Endothelial cell of umbilical vein (primary cell): Measurements from ENCODE around the gene CERKL. TPM values are rescaled to one million over a fixed set of nuclear protein-coding genes. Genes with fewer than 3 reads are reported as not detected.
"Not testable (repeated sequence)": the region's sequence is repeated elsewhere in the genome, so short reads cannot be mapped to it uniquely, and the experiment has no call there.

Experiments
- Bru-seq: library from RNA; stranded (reverse); fragments of 400-500 nt; gene quantifications from one replicate; lab custom pipeline; 2021; lab: Mats Ljungman, UMichigan
- BruChase-seq, 2 experiments: library from RNA; stranded (reverse); fragments of 400-500 nt; gene quantifications; one replicate each; lab custom pipeline; 2021; lab: Mats Ljungman, UMichigan
- BruUV-seq: library from RNA; stranded (reverse); fragments of 400-500 nt; replicated peaks from 2 replicates; lab custom pipeline; 2021; lab: Mats Ljungman, UMichigan
- CTCF ChIA-PET: fragments of 300-600, 350-600 bp; sonication (Branson Sonifier 250); formaldehyde crosslinking; loops from one replicate; lab custom pipeline; 2021; ENCODE audit warnings: antibody characterized with exemption, inconsistent platforms; lab: Charles Lee
- POLR2A ChIA-PET: fragments of 300-600, 350-600 bp; sonication (Branson Sonifier 250); formaldehyde crosslinking; loops from one replicate; lab custom pipeline; 2021; ENCODE audit warnings: antibody characterized with exemption, inconsistent platforms; lab: Charles Lee
- DNase-seq: peaks from one replicate; pipeline ENCODE4 v3.0.0-alpha.2; 2011; ENCODE audit warnings: low read depth, low spot score
- FAIRE-seq: peaks from 2 replicates; lab custom pipeline; 2011; peaks lifted over from hg19 to GRCh38; lab: Jason Lieb, UNC
- H2AFZ ChIP-seq: 2 replicates; pipeline ENCODE4 v1.6.0; 2012; ENCODE audit warnings: low read depth, low read length, control low read depth, inconsistent platforms
- H3K27ac ChIP-seq: 2 replicates; pipeline ENCODE4 v1.5.1; 2011; ENCODE audit warnings: low read depth, mild to moderate bottlenecking, control low read depth, low read length, moderate library complexity; ENCODE audit not compliant: insufficient read depth
- H3K27me3 ChIP-seq, 2 experiments: 2 replicates each; pipeline versions ENCODE4 v1.6.0 to v1.6.1; 2011; ENCODE audit warnings: low read length in 2 of 2, mixed read lengths in 1 of 2; ENCODE audit not compliant: control insufficient read depth in 2 of 2, insufficient read depth in 2 of 2
- H3K36me3 ChIP-seq, 2 experiments: 2 replicates in 1 of 2; 3 replicates in 1 of 2; pipeline ENCODE4 v1.5.1; 2011; ENCODE audit warnings: low read length in 2 of 2, mild to moderate bottlenecking in 1 of 2, moderate library complexity in 1 of 2; ENCODE audit not compliant: control insufficient read depth in 2 of 2, insufficient read depth in 2 of 2; ENCODE audit errors: extremely low read depth in 1 of 2
- H3K4me1 ChIP-seq: 3 replicates; pipeline ENCODE4 v1.5.1; 2011; ENCODE audit warnings: mild to moderate bottlenecking, low read length; ENCODE audit not compliant: control insufficient read depth, insufficient read depth; ENCODE audit errors: extremely low read depth
- H3K4me2 ChIP-seq: 2 replicates; pipeline ENCODE4 v1.6.1; 2011; ENCODE audit warnings: low read length, control low read depth, mixed read lengths; ENCODE audit not compliant: insufficient read depth
- H3K4me3 ChIP-seq, 3 experiments: fragments of 200-600 bp in 1 of 3; sonication (generic), shearing (Covaris generic) in 1 of 3; replicated peaks in 1 of 3; 2 replicates each; pipeline ENCODE4 v1.5.1; 2011 to 2016; ENCODE audit warnings: control low read depth in 3 of 3, low read length in 3 of 3, mild to moderate bottlenecking in 2 of 3, inconsistent platforms in 1 of 3, low read depth in 1 of 3, moderate library complexity in 1 of 3; ENCODE audit not compliant: insufficient read depth in 1 of 3
- H3K79me2 ChIP-seq: 2 replicates; pipeline ENCODE4 v1.6.0; 2012; ENCODE audit warnings: low read length, inconsistent platforms; ENCODE audit not compliant: control insufficient read depth, insufficient read depth
- H3K9ac ChIP-seq: replicated peaks from 2 replicates; pipeline ENCODE3; 2011; ENCODE audit warnings: low read length, control low read depth; ENCODE audit not compliant: insufficient read depth; ENCODE audit errors: extremely low read depth
- H3K9me1 ChIP-seq: replicated peaks from 3 replicates; pipeline ENCODE4 v1.6.0; 2011; ENCODE audit warnings: mild to moderate bottlenecking, low read length; ENCODE audit not compliant: control insufficient read depth, insufficient read depth; ENCODE audit errors: extremely low read depth
- H3K9me3 ChIP-seq: replicated peaks from 2 replicates; pipeline ENCODE4 v1.5.1; 2012; ENCODE audit warnings: low read length, inconsistent platforms; ENCODE audit not compliant: control insufficient read depth, insufficient read depth
- H4K20me1 ChIP-seq: replicated peaks from 2 replicates; pipeline ENCODE3; 2011; ENCODE audit warnings: mild to moderate bottlenecking, low read length; ENCODE audit not compliant: control insufficient read depth, insufficient read depth; ENCODE audit errors: extremely low read depth
- CTCF ChIP-seq, 2 donors: IDR thresholded peaks; 1 replicate in 1 of 2; 2 replicates in 1 of 2; pipeline ENCODE4 v1.5.1; 2011; ENCODE audit warnings: low read length in 2 of 2, mild to moderate bottlenecking in 2 of 2, moderate library complexity in 2 of 2, control low read depth in 1 of 2, inconsistent platforms in 1 of 2, low read depth in 1 of 2; ENCODE audit not compliant: insufficient read depth in 1 of 2; ENCODE audit errors: extremely low read depth in 1 of 2
- EZH2 ChIP-seq: IDR thresholded peaks from 2 replicates; pipeline ENCODE4 v1.6.1; 2012; ENCODE audit warnings: borderline replicate concordance, low read depth, mild to moderate bottlenecking, moderate library complexity, low read length, inconsistent platforms; ENCODE audit not compliant: severe bottlenecking
- FOS ChIP-seq: IDR thresholded peaks from 2 replicates; pipeline ENCODE4 v1.6.1; 2011; ENCODE audit warnings: mild to moderate bottlenecking, low read length, moderate library complexity, borderline replicate concordance; ENCODE audit not compliant: insufficient read depth
- MYC ChIP-seq: IDR thresholded peaks from one replicate; pipeline ENCODE4 v1.6.1; 2011; ENCODE audit warnings: mild to moderate bottlenecking, low read depth, low read length
- POLR2A ChIP-seq: IDR thresholded peaks from 2 replicates; pipeline ENCODE4 v1.6.1; 2012; ENCODE audit warnings: low read depth, mild to moderate bottlenecking, control low read depth, low read length
- POLR2AphosphoS5 ChIP-seq: IDR thresholded peaks from 2 replicates; pipeline ENCODE4 v1.6.1; 2012; ENCODE audit warnings: low read depth, mild to moderate bottlenecking, control low read depth, low read length, moderate library complexity; ENCODE audit not compliant: insufficient read depth
- dilution Hi-C: fragments of 300-500 bp; cut with MboI; formaldehyde crosslinking; loops from one replicate; pipeline ENCODE4 v1.15.0; 2019; ENCODE audit warnings: low sequenced_read_pairs; ENCODE audit not compliant: extremely low pct_ligation_motif_present
- intact Hi-C: fragments of 100-400 bp; cut with micrococcal nuclease; formaldehyde crosslinking; loops from one replicate; pipeline ENCODE4 v1.10.0; 2022
- long read RNA-seq: library from polyadenylated mRNA; stranded (forward); transcript quantifications from one replicate; pipeline ENCODE4 v2.0.0, GENCODE V29; 2021
- polyA minus RNA-seq, 3 experiments: library from RNA; depleted of rRNA, polyadenylated mRNA; stranded (reverse); fragments of >200 nt; gene quantifications; 1 replicate in 1 of 3; 2 replicates in 2 of 3; pipeline ENCODE4 v1.2.3, GENCODE V29; 2011
- polyA plus RNA-seq, 4 experiments: library from polyadenylated mRNA; depleted of rRNA in 3 of 4; stranded (reverse) in 3 of 4; unstranded in 1 of 4; fragments of >200 nt; gene quantifications; 2 replicates each; pipeline versions ENCODE4 v1.2.1 to v1.2.3, GENCODE V29; 2011 to 2012; ENCODE audit warnings: missing spikeins in 1 of 4
- total RNA-seq: library from RNA; stranded (reverse); gene quantifications from 2 replicates; pipeline ENCODE4 v1.2.3, GENCODE V29; 2021
- TF ChIP-seq, protein P1 (sequence below): IDR thresholded peaks from 2 replicates; pipeline ENCODE4 v1.6.1; 2011; ENCODE audit not compliant: insufficient read depth, insufficient read length

The CERKL gene
- total RNA-seq (not detected in 2 replicates), polyA plus RNA-seq (not detected in 2 replicates), polyA minus RNA-seq (not detected in 2 replicates), Bru-seq, nascent RNA (not detected), BruChase-seq, experiment 1, labeled RNA remaining after a 6-hour chase (percentile 1 among the genes with signal in this experiment), BruChase-seq, experiment 2, labeled RNA remaining after a 2-hour chase (not detected)
- polyA plus RNA-seq (2011; cell fraction: cytosol; rRNA removed): not detected in 2 replicates
- polyA plus RNA-seq (2011; cell fraction: nucleus; rRNA removed): not detected in 2 replicates
- polyA plus RNA-seq (2012): 1.9 TPM in 2 replicates
- not detected for polyA minus RNA-seq (2011; cell fraction: cytosol; rRNA and poly(A)+ RNA removed)
- polyA minus RNA-seq (2011; cell fraction: nucleus; rRNA and poly(A)+ RNA removed): not detected in 2 replicates
- long read RNA-seq: 0 reads

DNA sequence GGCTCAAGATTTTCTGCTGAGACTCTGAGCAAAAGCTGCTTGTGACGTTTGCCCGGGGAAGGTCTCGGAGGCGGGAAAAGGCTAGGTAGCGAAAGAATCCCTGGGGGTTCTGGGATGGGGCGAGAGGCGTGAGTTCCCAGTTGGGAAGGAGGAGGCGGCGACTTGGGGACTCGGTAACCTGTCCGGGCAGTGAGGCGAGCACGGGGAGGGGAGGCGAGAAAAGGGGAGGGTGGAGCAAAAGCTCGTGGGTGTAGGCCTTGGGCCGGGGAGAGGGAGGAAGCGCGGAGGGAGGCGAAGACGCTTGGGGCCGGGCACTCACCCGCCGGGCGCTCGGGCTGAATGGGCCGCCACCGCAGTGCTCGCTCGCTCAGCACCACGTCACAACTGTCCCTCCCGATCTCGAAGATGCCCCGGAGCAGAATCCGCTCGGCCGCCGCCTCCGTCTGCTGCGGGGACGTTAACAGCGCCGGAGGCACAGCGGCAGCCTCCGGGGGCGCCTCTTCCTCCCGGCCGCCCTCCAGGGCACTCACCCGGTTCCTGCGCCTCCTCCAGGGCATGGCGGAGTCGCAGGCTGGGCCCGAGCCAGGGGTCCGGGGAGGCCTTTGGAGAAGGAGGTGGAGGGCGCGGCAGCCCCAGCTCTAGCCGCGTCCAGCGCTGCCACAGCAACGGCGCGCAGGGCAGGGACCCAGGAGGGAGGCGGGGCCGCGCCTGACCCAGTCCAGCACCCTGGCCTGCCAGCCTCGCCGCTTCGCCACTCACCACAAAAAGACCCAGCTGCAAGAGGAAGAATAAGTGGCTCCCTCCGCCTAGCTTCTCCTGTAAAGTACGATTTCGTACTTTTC lies at the start of gene CERKL:
CERKL (minus strand) TSS at position 656 of the 842 bp plus-strand sequence; CDS start at position 557, 99 bp downstream.
- CTCF ChIA-PET: interaction anchor here (1.5 kb wide), 1 partner anchor 19 kb away, joined by 3 read pairs; no protein-coding TSS in a partner anchor
- intact Hi-C loops: no loop called here
- Histone ChIP-seq H3K9me3 (no peaks in the 10 kb centered on the region), H3K4me1 (no peaks in the 10 kb centered on the region), H3K36me3 (no peaks in the 10 kb centered on the region), H3K27me3 (peaks cover 27 to 49% of the 10 kb centered on the region in 2 experiments), H3K27ac (no peak within 1 kb of the TSS), H3K9ac (no peak within 1 kb of the TSS), H4K20me1 (no peaks in the 10 kb centered on the region), H3K4me2 (peak within 1 kb of the TSS; percentile 56), H3K9me1 (no peaks in the 10 kb centered on the region), H3K4me3 (peak within 1 kb of the TSS in 2 of 3 experiments; percentile 6 to 30), H2AFZ (peak within 1 kb of the TSS; percentile 58), H3K79me2 (no peaks in the 10 kb centered on the region)
- dilution Hi-C loops: no loop called here
- no TSS peak for BruUV-seq
- TF ChIP-seq CTCF (IDR thresholded peaks at IDR 0.05; ENCODE audit: extremely low read depth in 1 of 2, insufficient read depth in 1 of 2, low read depth in 1 of 2, low read length in 2 of 2) (no peak), POLR2AphosphoS5 (no peak), FOS (no peak), MYC (no peak), EZH2 (peak; percentile 68), POLR2A (no peak)
- TF ChIP-seq, protein P1, sequence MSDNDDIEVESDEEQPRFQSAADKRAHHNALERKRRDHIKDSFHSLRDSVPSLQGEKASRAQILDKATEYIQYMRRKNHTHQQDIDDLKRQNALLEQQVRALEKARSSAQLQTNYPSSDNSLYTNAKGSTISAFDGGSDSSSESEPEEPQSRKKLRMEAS: no peak
- POLR2A ChIA-PET: no interaction called here
- FAIRE-seq (peak; percentile 31), DNase-seq (no peak)

GRCh38 chr2:181702519-181702918 lies 45.6 kb upstream of the CERKL start:
- H3K79me2 ChIP-seq, POLR2A ChIA-PET: not testable (repeated sequence)

More at GRCh38 chr2:181702519-181702918, 45.6 kb upstream of the CERKL start:
- CTCF ChIA-PET, H3K27ac ChIP-seq, H3K4me3 ChIP-seq, DNase-seq, BruUV-seq, dilution Hi-C loops, H2AFZ ChIP-seq, FAIRE-seq, H4K20me1 ChIP-seq, H3K27me3 ChIP-seq, H3K4me1 ChIP-seq, H3K9me1 ChIP-seq, intact Hi-C loops, H3K36me3 ChIP-seq, H3K9me3 ChIP-seq, H3K9ac ChIP-seq, H3K4me2 ChIP-seq: not testable (repeated sequence)
